ENCODE results near the gene COL4A6. TPM values are rescaled to one million over a fixed set of nuclear protein-coding genes. Genes with fewer than 3 reads are reported as not detected.

The COL4A6 gene
- 21.6 TPM for total RNA-seq

DNA sequence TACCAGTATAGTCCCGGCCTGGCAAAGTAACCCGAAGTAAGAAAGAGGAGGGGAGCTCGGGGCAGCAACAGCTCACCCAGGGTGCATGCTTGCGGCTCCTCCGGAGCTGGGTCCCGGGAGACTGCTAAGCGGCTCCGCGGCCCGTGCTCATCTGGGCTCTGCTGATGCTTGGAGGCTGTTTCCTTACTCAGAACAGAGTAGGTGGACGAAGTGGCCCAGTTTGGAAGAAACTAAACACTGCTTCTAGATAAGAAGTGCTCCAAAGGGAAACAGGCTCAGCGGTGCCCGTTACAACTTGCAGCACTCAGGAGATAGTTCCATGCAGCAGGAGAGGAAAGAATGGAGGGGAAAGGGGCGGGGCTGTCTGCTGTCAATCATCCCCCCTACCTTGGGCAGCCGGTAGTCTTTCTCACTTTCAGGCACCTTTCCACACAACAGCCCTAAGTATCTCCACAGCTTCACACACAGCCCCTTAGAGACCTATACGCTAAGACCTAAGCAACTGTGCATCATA is at the start of gene COL4A6:
Gene COL4A6, minus strand, starts transcription at position 313 of the 514 bp plus-strand sequence. Its CDS starts 226 bp downstream, at position 87.

GRCh38 chrX:108439426-108439942 is 1.3 kb upstream of the COL4A6 start, which contains the start of gene COL4A5:
Gene COL4A5, plus strand, starts transcription at chrX:108439838. Its CDS starts 288 bp downstream, at chrX:108440126.

Other genes with a start within 250 kb of the COL4A6 start
- 92.6 TPM for gene COL4A5, start 1.4 kb upstream of the COL4A6 start, total RNA-seq